Occipital lobe (tissue), 2 donors: ENCODE measurements around the gene APEX2. TPM values are rescaled to one million over a fixed set of nuclear protein-coding genes. Genes with fewer than 3 reads are reported as not detected.
"Not testable (repeated sequence)": the region's sequence is repeated elsewhere in the genome, so short reads cannot be mapped to it uniquely, and the experiment has no call there.

ENCODE experiments used
- DNase-seq: peaks from one replicate; lab custom pipeline; 2025; lab: John Stamatoyannopoulos, UW
- total RNA-seq: library from RNA; depleted of rRNA; stranded (reverse); fragments of >200 nt; gene quantifications from one replicate; pipeline ENCODE4 v1.2.3, GENCODE V29; 2014

APEX2 gene
- total RNA-seq, 1 donor from 2014 or later: 1.4 TPM

GRCh38 chrX:55011294-55011693, 11.1 kb downstream of the APEX2 start:
- no peak for DNase-seq

- DNase-seq: no peak
Observed at GRCh38 chrX:55014897-55015299, 14.7 kb downstream of the APEX2 start.

GRCh38 chrX:55026143-55026542, 26.0 kb downstream of the APEX2 start:
- DNase-seq: no peak

- DNase-seq: no peak
Observed at GRCh38 chrX:55026840-55027239, 26.7 kb downstream of the APEX2 start.

GRCh38 chrX:55028040-55028439, 27.9 kb downstream of the APEX2 start:
- no peak for DNase-seq

GRCh38 chrX:55028611-55029010, 28.4 kb downstream of the APEX2 start:
- no peak for DNase-seq

- no peak for DNase-seq
Observed at GRCh38 chrX:55029291-55029690, 29.1 kb downstream of the APEX2 start.

GRCh38 chrX:55030271-55031205, 30.4 kb downstream of the APEX2 start, which contains the start of gene ALAS2:
TSS of gene ALAS2 (minus strand) at chrX:55030977. CDS start at chrX:55026000, 4,977 bp downstream.
- DNase-seq: no peak

GRCh38 chrX:55033429-55033828, 33.3 kb downstream of the APEX2 start:
- DNase-seq: no peak

GRCh38 chrX:55039471-55039870, 39.3 kb downstream of the APEX2 start:
- DNase-seq: no peak

GRCh38 chrX:55041514-55041913, 41.4 kb downstream of the APEX2 start:
- DNase-seq: no peak

GRCh38 chrX:55050599-55050998, 50.4 kb downstream of the APEX2 start:
- not testable (repeated sequence) for DNase-seq

- no peak for DNase-seq
Observed at GRCh38 chrX:55056820-55057674, 56.9 kb downstream of the APEX2 start.

- no peak for DNase-seq
Observed at GRCh38 chrX:55057675-55058249, 57.6 kb downstream of the APEX2 start.

Other genes with a start within 250 kb of the APEX2 start
- gene ITIH6, start 202.1 kb upstream of the APEX2 start, total RNA-seq: not detected
- 213 TPM for gene MAGED2, start 192.6 kb upstream of the APEX2 start, total RNA-seq
- gene TRO, start 79.5 kb upstream of the APEX2 start, total RNA-seq: 76.1 TPM
- not detected for gene PFKFB1, start 6.2 kb upstream of the APEX2 start, total RNA-seq
- 32.0 TPM for gene ALAS2, start 30.6 kb downstream of the APEX2 start, total RNA-seq
- gene PAGE2B, start 74.7 kb downstream of the APEX2 start, total RNA-seq: not detected
- gene PAGE2, start 88.7 kb downstream of the APEX2 start, total RNA-seq: not detected
- gene PAGE5, start 220.0 kb downstream of the APEX2 start, total RNA-seq: not detected